ENCODE data around the gene RABEP2.

GRCh38 chr16:28943281-28943680 lies 18.2 kb upstream of the RABEP2 start:
- TF ChIP-seq ZNF384 (IDR thresholded peaks at IDR 0.05) = no peak
- no peak for TF ChIP-seq FOXA1 (IDR thresholded peaks at IDR 0.05)
- TF ChIP-seq FOXK2 (IDR thresholded peaks at IDR 0.05) = no peak
- no peak for TF ChIP-seq BHLHE40 (IDR thresholded peaks at IDR 0.05; ENCODE audit: borderline replicate concordance)
- no peak for TF ChIP-seq L3MBTL2 (conservative IDR thresholded peaks at IDR 0.05)
- no peak for TF ChIP-seq SUZ12 (IDR thresholded peaks at IDR 0.05)
- no peak for TF ChIP-seq HDGF (IDR thresholded peaks at IDR 0.05; ENCODE audit: borderline replicate concordance)
- no peak for TF ChIP-seq LEF1 (IDR thresholded peaks at IDR 0.05; ENCODE audit: borderline replicate concordance)
- no peak for TF ChIP-seq TARDBP (IDR thresholded peaks at IDR 0.05)
- no peak for TF ChIP-seq PKNOX1 (IDR thresholded peaks at IDR 0.05)
- TF ChIP-seq NFRKB (IDR thresholded peaks at IDR 0.05) = no peak
- no peak for TF ChIP-seq CTBP1 (IDR thresholded peaks at IDR 0.05; ENCODE audit: borderline replicate concordance)
- no peak for TF ChIP-seq ARNT (IDR thresholded peaks at IDR 0.05)
